Measurements from ENCODE around the gene EFEMP2.
"Not testable (repeated sequence)": the region's sequence is repeated elsewhere in the genome, so short reads cannot be mapped to it uniquely, and the experiment has no call there.

EFEMP2 gene

GRCh38 chr11:65897020-65897471, 24.4 kb upstream of the EFEMP2 start:
- peak overlapping the region; percentile 95 for H3K27ac ChIP-seq
- POLR2A ChIA-PET (ENCODE audit: low non-redundant PET), result interaction anchor here (0.5 to 1.7 kb wide), 2 partner anchors 19 to 53 kb away, joined by 3 to 5 read pairs; no protein-coding TSS in a partner anchor
- TF ChIP-seq CTCF (conservative IDR thresholded peaks at IDR 0.05; ENCODE audit: low read depth), result no peak
- CTCF ChIA-PET, result interaction anchor here (0.6 kb wide), 1 partner anchor 11 kb away, joined by 3 read pairs; no protein-coding TSS in a partner anchor
- no peak for DNase-seq (ENCODE audit: low spot score)

- H3K27ac ChIP-seq, result peak overlapping the region; percentile 95
- no peak for TF ChIP-seq CTCF (conservative IDR thresholded peaks at IDR 0.05; ENCODE audit: low read depth)
- CTCF ChIA-PET, result no interaction called here
- no peak for DNase-seq (ENCODE audit: low spot score)
- POLR2A ChIA-PET (ENCODE audit: low non-redundant PET), result interaction anchor here (1.7 kb wide), 1 partner anchor 19 kb away, joined by 5 read pairs; no protein-coding TSS in a partner anchor
Measured at GRCh38 chr11:65896034-65896999, 23.7 kb upstream of the EFEMP2 start.

- TF ChIP-seq CTCF (conservative IDR thresholded peaks at IDR 0.05; ENCODE audit: low read depth), result no peak
- POLR2A ChIA-PET (ENCODE audit: low non-redundant PET), result no interaction called here
- H3K27ac ChIP-seq, result peak overlapping the region; percentile 95
- CTCF ChIA-PET, result interaction anchor here (0.6 kb wide), 1 partner anchor 136 kb away, joined by 3 read pairs; no protein-coding TSS in a partner anchor
- DNase-seq (ENCODE audit: low spot score), result no peak
Measured at GRCh38 chr11:65895482-65895981, 22.9 kb upstream of the EFEMP2 start.

GRCh38 chr11:65894034-65894591, 21.5 kb upstream of the EFEMP2 start:
- POLR2A ChIA-PET (ENCODE audit: low non-redundant PET), result interaction anchor here (0.6 kb wide), 1 partner anchor 175 kb away, joined by 3 read pairs; no protein-coding TSS in a partner anchor
- CTCF ChIA-PET, result interaction anchor here (0.6 kb wide), 3 partner anchors 117 to 1914 kb away, joined by 3 to 5 read pairs (median 4); partner anchors contain the start of gene SF3B2
- no peak for TF ChIP-seq CTCF (conservative IDR thresholded peaks at IDR 0.05; ENCODE audit: low read depth)
- H3K27ac ChIP-seq, result peak overlapping the region; percentile 95
- DNase-seq (ENCODE audit: low spot score), result no peak

- peak overlapping the region; percentile 95 for H3K27ac ChIP-seq
- ChIA-PET POLR2A (ENCODE audit: low non-redundant PET) (interaction anchor here (0.5 kb wide), 2 partner anchors 9 to 83 kb away, joined by 3 read pairs; no protein-coding TSS in a partner anchor), CTCF (interaction anchor here (0.8 kb wide), 1 partner anchor 97 kb away, joined by 8 read pairs; no protein-coding TSS in a partner anchor)
- no peak for DNase-seq (ENCODE audit: low spot score)
- TF ChIP-seq CTCF (conservative IDR thresholded peaks at IDR 0.05; ENCODE audit: low read depth), result no peak
Measured at GRCh38 chr11:65892661-65893317, 20.2 kb upstream of the EFEMP2 start.

GRCh38 chr11:65892137-65892540, 19.5 kb upstream of the EFEMP2 start:
- peak overlapping the region; percentile 95 for H3K27ac ChIP-seq
- POLR2A ChIA-PET (ENCODE audit: low non-redundant PET); DNase-seq (ENCODE audit: low spot score): not testable (repeated sequence)
- CTCF ChIA-PET, result interaction anchor here (0.8 kb wide), 1 partner anchor 98 kb away, joined by 8 read pairs; no protein-coding TSS in a partner anchor

Measured in RWPE1 (cell line).